H1 (cell line): ENCODE data around the gene SPSB3. TPM values are rescaled to one million over a fixed set of nuclear protein-coding genes. Genes with fewer than 3 reads are reported as not detected.

Experiments used
- CTCF ChIA-PET: fragments of 300-600 bp; sonication (Branson Sonifier 250); formaldehyde crosslinking; loops from one replicate; lab custom pipeline; 2021; ENCODE audit not compliant: partially characterized antibody; lab: Charles Lee
- POLR2A ChIA-PET: fragments of 300-600 bp; sonication (Branson Sonifier 250); formaldehyde crosslinking; loops from one replicate; lab custom pipeline; 2021; ENCODE audit warnings: inconsistent platforms; ENCODE audit not compliant: partially characterized antibody; lab: Charles Lee
- DNase-seq, 2 experiments: peaks; one replicate each; pipeline versions ENCODE4 v3.0.0 to v3.0.0-alpha.2; 2010 to 2022; ENCODE audit warnings: low spot score in 2 of 2, low read depth in 1 of 2, mixed read lengths in 1 of 2
- FAIRE-seq: peaks from 2 replicates; lab custom pipeline; 2011; peaks lifted over from hg19 to GRCh38; lab: Jason Lieb, UNC
- H2AFZ ChIP-seq: 2 replicates; pipeline ENCODE4 v1.8.1; 2012; ENCODE audit warnings: low read length, inconsistent platforms
- H2AK5ac ChIP-seq: 2 replicates; pipeline ENCODE4 v1.6.1; 2013; ENCODE audit warnings: low read depth, low read length
- H2BK120ac ChIP-seq: replicated peaks from 2 replicates; pipeline ENCODE3; 2013; ENCODE audit warnings: low read depth, low read length, inconsistent platforms
- H2BK12ac ChIP-seq: 2 replicates; pipeline ENCODE4 v1.6.1; 2013; ENCODE audit warnings: low read depth, low read length
- H2BK15ac ChIP-seq: 2 replicates; pipeline ENCODE4 v1.6.1; 2013; ENCODE audit warnings: low read length
- H2BK20ac ChIP-seq: 2 replicates; pipeline ENCODE4 v1.6.1; 2013; ENCODE audit warnings: low read length
- H2BK5ac ChIP-seq: 2 replicates; pipeline ENCODE4 v1.6.1; 2013; ENCODE audit warnings: low read depth, low read length
- H3K14ac ChIP-seq: 2 replicates; pipeline ENCODE4 v1.6.1; 2013; ENCODE audit warnings: inconsistent platforms; ENCODE audit not compliant: insufficient read length
- H3K18ac ChIP-seq: 2 replicates; pipeline ENCODE4 v1.6.1; 2013; ENCODE audit warnings: low read length; ENCODE audit errors: extremely low read depth
- H3K23ac ChIP-seq: 2 replicates; pipeline ENCODE4 v1.6.1; 2013; ENCODE audit warnings: inconsistent platforms; ENCODE audit not compliant: insufficient read length
- H3K23me2 ChIP-seq: 2 replicates; pipeline ENCODE4 v1.6.1; 2013; ENCODE audit warnings: low read depth, low read length
- H3K27ac ChIP-seq: 2 replicates; pipeline ENCODE4 v1.6.1; 2011; ENCODE audit warnings: low read depth, low read length, inconsistent platforms
- H3K27me3 ChIP-seq, 4 experiments: replicated peaks in 1 of 4; 1 replicate in 1 of 4; 2 replicates in 3 of 4; pipeline versions ENCODE4 v1.6.1 to v1.8.1; 2011 to 2013; ENCODE audit warnings: low read length in 3 of 4, mild to moderate bottlenecking in 3 of 4, inconsistent platforms in 2 of 4, mixed read lengths in 2 of 4, moderate library complexity in 1 of 4; ENCODE audit not compliant: control insufficient read depth in 3 of 4, insufficient read depth in 3 of 4; ENCODE audit errors: extremely low read depth in 1 of 4
- H3K36me3 ChIP-seq, 4 experiments: 2 replicates each; pipeline versions ENCODE4 v1.6.1 to v1.8.1; 2011 to 2013; ENCODE audit warnings: mild to moderate bottlenecking in 4 of 4, low read length in 3 of 4, moderate library complexity in 2 of 4, control low read depth in 1 of 4, inconsistent platforms in 1 of 4; ENCODE audit not compliant: insufficient read depth in 4 of 4, control insufficient read depth in 2 of 4
- H3K4ac ChIP-seq: replicated peaks from 2 replicates; pipeline ENCODE3; 2013; ENCODE audit warnings: low read length, low read depth, mixed read lengths, inconsistent platforms; ENCODE audit not compliant: insufficient read length
- H3K4me1 ChIP-seq, 4 experiments: replicated peaks in 1 of 4; 1 replicate in 1 of 4; 2 replicates in 3 of 4; pipeline versions ENCODE4 v1.6.1 to v1.8.1; 2011 to 2013; ENCODE audit warnings: low read length in 3 of 4, inconsistent platforms in 2 of 4, mixed read lengths in 1 of 4; ENCODE audit not compliant: insufficient read depth in 4 of 4, control insufficient read depth in 3 of 4
- H3K4me2 ChIP-seq, 2 experiments: 2 replicates each; pipeline versions ENCODE4 v1.6.1 to v1.8.1; 2011 to 2013; ENCODE audit warnings: low read depth in 2 of 2, low read length in 2 of 2, control low read depth in 1 of 2, inconsistent platforms in 1 of 2, mild to moderate bottlenecking in 1 of 2; ENCODE audit not compliant: insufficient read depth in 1 of 2
- H3K4me3 ChIP-seq, 4 experiments: fragments of 200-600, 300-600 bp in 1 of 4; sonication (generic), shearing (Covaris generic), sonication (Bioruptor Twin) in 1 of 4; 2 replicates each; pipeline versions ENCODE4 v1.5.1 to v1.8.1; 2011 to 2016; ENCODE audit warnings: low read length in 4 of 4, low read depth in 3 of 4, control low read depth in 2 of 4, inconsistent platforms in 2 of 4, mild to moderate bottlenecking in 2 of 4, mixed read lengths in 1 of 4, moderate library complexity in 1 of 4; ENCODE audit not compliant: insufficient read depth in 2 of 4; ENCODE audit errors: extremely low read depth in 1 of 4
- H3K56ac ChIP-seq: replicated peaks from 2 replicates; pipeline ENCODE3; 2013; ENCODE audit warnings: low read depth, mild to moderate bottlenecking, mixed read lengths, low read length, inconsistent platforms; ENCODE audit not compliant: insufficient read length
- H3K79me1 ChIP-seq: 2 replicates; pipeline ENCODE4 v1.6.1; 2013; ENCODE audit warnings: low read depth, low read length, control low read depth
- H3K79me2 ChIP-seq, 2 experiments: 2 replicates each; pipeline versions ENCODE4 v1.6.1 to v1.8.1; 2012 to 2013; ENCODE audit warnings: low read length in 2 of 2, mild to moderate bottlenecking in 2 of 2, inconsistent platforms in 1 of 2; ENCODE audit not compliant: insufficient read depth in 2 of 2, control insufficient read depth in 1 of 2
- H3K9ac ChIP-seq, 4 experiments: replicated peaks in 1 of 4; 1 replicate in 1 of 4; 2 replicates in 3 of 4; pipeline versions ENCODE4 v1.6.1 to v1.8.1; 2011 to 2013; ENCODE audit warnings: low read depth in 3 of 4, low read length in 3 of 4, control low read depth in 2 of 4, mild to moderate bottlenecking in 2 of 4, moderate library complexity in 2 of 4, inconsistent platforms in 1 of 4; ENCODE audit errors: extremely low read depth in 1 of 4
- H3K9me3 ChIP-seq, 2 experiments: 2 replicates each; pipeline versions ENCODE4 v1.6.1 to v1.8.1; 2012 to 2013; ENCODE audit warnings: mild to moderate bottlenecking in 2 of 2, moderate library complexity in 2 of 2, control low read depth in 1 of 2, inconsistent platforms in 1 of 2, low read depth in 1 of 2, low read length in 1 of 2, mixed read lengths in 1 of 2; ENCODE audit not compliant: insufficient read depth in 2 of 2
- H4K20me1 ChIP-seq, 2 experiments: replicated peaks in 1 of 2; 2 replicates each; pipeline versions ENCODE3 to v1.8.1; 2011 to 2013; ENCODE audit warnings: inconsistent platforms in 2 of 2, low read length in 2 of 2, mild to moderate bottlenecking in 1 of 2; ENCODE audit not compliant: insufficient read depth in 2 of 2, control insufficient read depth in 1 of 2
- H4K5ac ChIP-seq: 2 replicates; pipeline ENCODE4 v1.6.1; 2013; ENCODE audit warnings: low read length, low read depth, mixed read lengths, inconsistent platforms; ENCODE audit not compliant: insufficient read length
- H4K8ac ChIP-seq: 2 replicates; pipeline ENCODE4 v1.8.0; 2013; ENCODE audit warnings: mild to moderate bottlenecking, moderate library complexity, low read length, inconsistent platforms; ENCODE audit not compliant: insufficient read depth; ENCODE audit errors: extremely low read depth
- H4K91ac ChIP-seq: replicated peaks from 2 replicates; pipeline ENCODE3; 2013; ENCODE audit warnings: low read length, mixed read lengths, inconsistent platforms; ENCODE audit not compliant: insufficient read length
- BRCA1 ChIP-seq: IDR thresholded peaks from 2 replicates; pipeline ENCODE4 v1.6.1; 2012; ENCODE audit warnings: low read depth, low read length, improper control_type of control experiment
- CBX5 ChIP-seq: fragments of 300-800, 300-1000 bp; sonication (generic); IDR thresholded peaks from 2 replicates; pipeline ENCODE4 v1.7.1; 2016; ENCODE audit warnings: antibody characterized with exemption, low read length, low read depth
- CEBPB ChIP-seq: IDR thresholded peaks from 2 replicates; pipeline ENCODE4 v1.6.1; 2012; ENCODE audit warnings: low read depth, low read length
- CHD2 ChIP-seq: IDR thresholded peaks from 2 replicates; pipeline ENCODE4 v1.6.1; 2012; ENCODE audit warnings: low read length, improper control_type of control experiment
- CREB1 ChIP-seq: IDR thresholded peaks from 2 replicates; pipeline ENCODE4 v1.6.1; 2012; ENCODE audit warnings: inconsistent platforms
- FOSL1 ChIP-seq: IDR thresholded peaks from 2 replicates; pipeline ENCODE4 v1.6.1; 2011; ENCODE audit warnings: mild to moderate bottlenecking, low read depth, low read length, moderate library complexity; ENCODE audit not compliant: insufficient read depth
- RAD21 ChIP-seq, 2 experiments: IDR thresholded peaks in 1 of 2; conservative IDR thresholded peaks in 1 of 2; 2 replicates each; pipeline ENCODE4 v1.6.1; 2011; ENCODE audit warnings: low read depth in 2 of 2, low read length in 2 of 2, improper control_type of control experiment in 1 of 2, inconsistent platforms in 1 of 2, mild to moderate bottlenecking in 1 of 2, moderate library complexity in 1 of 2
- RBBP5 ChIP-seq: IDR thresholded peaks from 2 replicates; pipeline ENCODE4 v1.7.1; 2012; ENCODE audit warnings: low read depth, mild to moderate bottlenecking, inconsistent platforms, low read length, moderate library complexity, borderline replicate concordance
- SAP30 ChIP-seq: fragments of 300-600 bp; sonication (generic); IDR thresholded peaks from 2 replicates; pipeline ENCODE4 v1.7.1; 2012; ENCODE audit warnings: low read length, moderate library complexity, mild to moderate bottlenecking, inconsistent platforms; ENCODE audit not compliant: insufficient read depth, insufficient replicate concordance
- SIN3A ChIP-seq, 2 experiments: IDR thresholded peaks in 1 of 2; conservative IDR thresholded peaks in 1 of 2; 2 replicates each; pipeline ENCODE4 v1.6.1; 2011 to 2012; ENCODE audit warnings: low read length in 2 of 2, improper control_type of control experiment in 1 of 2, low read depth in 1 of 2, mild to moderate bottlenecking in 1 of 2
- SP4 ChIP-seq: IDR thresholded peaks from 2 replicates; pipeline ENCODE4 v1.6.1; 2012; ENCODE audit warnings: low read length, inconsistent platforms
- WGBS, 2 experiments: shearing (Covaris generic) in 1 of 2; methylation state at CpG; one replicate each; pipeline versions ENCODE4 v1.1.6 to v1.1.7; 2013 to 2015; ENCODE audit warnings: low lambda C conversion rate in 2 of 2, mixed read lengths in 2 of 2, inconsistent platforms in 1 of 2, low coverage in 1 of 2, missing lambda C conversion rate in 1 of 2; ENCODE audit not compliant: insufficient replicate concordance in 2 of 2, insufficient coverage in 1 of 2, insufficient read length in 1 of 2; ENCODE audit errors: extremely low coverage in 1 of 2, missing lambda C conversion rate in 1 of 2; 5-methylcytosine and 5-hydroxymethylcytosine counted together
- polyA plus RNA-seq, 7 experiments: library from polyadenylated mRNA; depleted of rRNA in 3 of 7; stranded (reverse) in 5 of 7; unstranded in 2 of 7; fragments of >200 nt in 5 of 7; fragments of 200-250 nt in 2 of 7; gene quantifications; 1 replicate in 5 of 7; 2 replicates in 1 of 7; 4 replicates in 1 of 7; pipeline versions ENCODE4 v1.2.1 to v1.2.3, GENCODE V29; 2011 to 2013; ENCODE audit warnings: missing spikeins in 2 of 7, mixed read lengths in 2 of 7
- total RNA-seq: library from RNA; stranded (reverse); fragmentation: NEBNext Ultra II Directional; extraction: Animal tissue kit (Norgen Biotek cat#: 25700); gene quantifications from 2 replicates; pipeline ENCODE4 v1.2.1, GENCODE V29; 2021

SPSB3 gene
- total and polyA plus RNA-seq, 2 of the 8 experiments (the other 6 are each of a cell fraction or from before 2014, with no cell fraction given) = 22.5 to 37.8 TPM

GRCh38 chr16:1743376-1744337 is 38.7 kb downstream of the SPSB3 start:
- no peaks in the 10 kb centered on the region for H3K79me2 ChIP-seq
- no peak overlapping the region for H2BK15ac ChIP-seq
- WGBS, 2 experiments = 93% methylated on average over 27 of the region's 32 CpGs; no CpG with 5 or more reads in 1 of the 2 experiments
- H3K4ac ChIP-seq = no peak overlapping the region
- no peak overlapping the region for H3K18ac ChIP-seq
- peaks cover 13 to 18% of the 10 kb centered on the region in 2 experiments for H3K9me3 ChIP-seq
- H3K23me2 ChIP-seq = no peaks in the 10 kb centered on the region
- no peak overlapping the region for H3K23ac ChIP-seq
- no peak overlapping the region for H2BK120ac ChIP-seq
- H4K8ac ChIP-seq = no peak overlapping the region
- H3K79me1 ChIP-seq = 0 out of 2 replicates have a peak, but pooled peaks cover 5% of the 10 kb centered on the region
- H2AK5ac ChIP-seq = no peak overlapping the region
- H2BK20ac ChIP-seq = no peak overlapping the region
- no peak overlapping the region for H2AFZ ChIP-seq
- ChIA-PET CTCF (interaction anchor here (0.7 to 3.1 kb wide), 3 partner anchors 21 to 229 kb away, joined by 3 to 12 read pairs (median 3); no protein-coding TSS in a partner anchor), POLR2A (interaction anchor here (0.6 to 1.9 kb wide), 9 partner anchors 10 to 395 kb away, joined by 3 to 5 read pairs (median 4); partner anchors contain the start of genes JPT2 and MAPK8IP3)
- H4K91ac ChIP-seq = no peak overlapping the region
- DNase-seq (no peak), FAIRE-seq (no peak)
- no peaks in the 10 kb centered on the region for H3K27me3 ChIP-seq
- H3K56ac ChIP-seq = no peak overlapping the region
- no peak overlapping the region for H3K9ac ChIP-seq
- peaks cover 0 to 8% of the 10 kb centered on the region in 2 experiments for H4K20me1 ChIP-seq
- H2BK5ac ChIP-seq = no peak overlapping the region; the same call in 1 of the 2 replicates
- H3K4me1 ChIP-seq = no peaks in the 10 kb centered on the region
- no peak overlapping the region for H2BK12ac ChIP-seq
- no peak overlapping the region for H3K14ac ChIP-seq
- H3K4me3 ChIP-seq = no peak overlapping the region
- H3K4me2 ChIP-seq = no peak overlapping the region
- H4K5ac ChIP-seq = no peak overlapping the region
- peaks cover 0 to 6% (median under 1%) of the 10 kb centered on the region in 4 experiments; a peak in 3 of 8 replicates for H3K36me3 ChIP-seq
- no peak overlapping the region for H3K27ac ChIP-seq
- no peak for TF ChIP-seq SAP30
- TF ChIP-seq CREB1 = no peak
- no peak for TF ChIP-seq RAD21 (IDR thresholded peaks at IDR 0.05 in 1 of 2, conservative IDR thresholded peaks at IDR 0.05 in 1 of 2; ENCODE audit: low read depth in 2 of 2, low read length in 2 of 2)
- TF ChIP-seq RBBP5 = no peak
- no peak for TF ChIP-seq FOSL1
- TF ChIP-seq SIN3A (conservative IDR thresholded peaks at IDR 0.05 in 1 of 2, IDR thresholded peaks at IDR 0.05 in 1 of 2; ENCODE audit: low read depth in 1 of 2, low read length in 2 of 2) = no peak
- TF ChIP-seq CBX5 = no peak
- no peak for TF ChIP-seq CEBPB
- TF ChIP-seq CHD2 = no peak
- TF ChIP-seq BRCA1 = no peak
- TF ChIP-seq SP4 = no peak
